Epithelial cell of esophagus (primary cell): ENCODE results near the gene USHBP1.

Source experiments
- DNase-seq: peaks from one replicate; pipeline ENCODE4 v3.0.0; 2010; ENCODE audit warnings: low read depth
- H3K4me3 ChIP-seq: 2 replicates; pipeline ENCODE4 v1.5.1; 2011; ENCODE audit warnings: mild to moderate bottlenecking, low read length, control low read depth
- CTCF ChIP-seq: IDR thresholded peaks from 2 replicates; pipeline ENCODE4 v1.5.1; 2011; ENCODE audit warnings: low read depth, mild to moderate bottlenecking, low read length, control low read depth, inconsistent platforms; ENCODE audit not compliant: insufficient read depth; ENCODE audit errors: missing control alignments

The USHBP1 gene

GRCh38 chr19:17235971-17236777 lies 28.4 kb downstream of the USHBP1 start:
- peak overlapping the region; percentile 53 for H3K4me3 ChIP-seq
- no peak for TF ChIP-seq CTCF
- DNase-seq, result peak; percentile 32

DNA sequence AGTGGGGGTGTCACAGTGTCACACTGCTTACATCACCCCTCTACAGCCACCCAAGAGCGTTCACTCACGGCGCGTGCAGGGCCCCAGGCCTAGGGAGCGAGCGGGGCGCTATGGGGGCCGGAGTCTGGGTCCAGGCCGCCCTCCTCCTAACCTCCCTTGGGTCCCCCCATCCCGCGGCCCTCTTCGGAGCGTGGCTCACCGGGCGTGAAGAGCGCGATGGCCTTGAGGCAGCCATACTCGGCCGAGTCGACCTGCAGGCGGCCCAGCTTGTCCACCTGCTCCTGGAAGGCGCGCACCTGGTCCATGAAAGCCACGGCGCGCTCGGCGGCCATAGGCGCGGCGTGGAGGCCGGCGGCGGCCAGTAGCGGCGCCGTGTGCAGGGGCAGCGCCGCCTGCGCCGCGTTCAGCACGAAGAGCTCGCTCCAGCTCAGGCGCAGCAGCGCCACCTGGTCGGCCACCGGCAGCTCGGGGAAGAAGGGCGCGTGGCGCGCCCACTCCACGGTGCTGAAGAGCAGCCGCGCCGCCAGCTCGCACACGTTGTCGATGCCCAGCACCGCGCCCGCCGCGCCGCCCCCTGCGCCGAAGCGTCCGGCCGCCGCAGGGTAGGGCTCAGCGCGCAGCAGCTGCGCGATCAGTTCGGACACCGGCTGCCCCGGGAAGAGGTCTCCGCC lies 29.1 kb downstream of the USHBP1 start:
- TF ChIP-seq CTCF, result peak; percentile 33
- peak; percentile 75 for DNase-seq
- peak overlapping the region; percentile 53 for H3K4me3 ChIP-seq

- peak; percentile 69 for DNase-seq
- peak overlapping the region; percentile 53 for H3K4me3 ChIP-seq
- no peak for TF ChIP-seq CTCF
These were observed 29.6 kb downstream of the USHBP1 start for GRCh38 chr19:17234911-17235299.

DNA sequence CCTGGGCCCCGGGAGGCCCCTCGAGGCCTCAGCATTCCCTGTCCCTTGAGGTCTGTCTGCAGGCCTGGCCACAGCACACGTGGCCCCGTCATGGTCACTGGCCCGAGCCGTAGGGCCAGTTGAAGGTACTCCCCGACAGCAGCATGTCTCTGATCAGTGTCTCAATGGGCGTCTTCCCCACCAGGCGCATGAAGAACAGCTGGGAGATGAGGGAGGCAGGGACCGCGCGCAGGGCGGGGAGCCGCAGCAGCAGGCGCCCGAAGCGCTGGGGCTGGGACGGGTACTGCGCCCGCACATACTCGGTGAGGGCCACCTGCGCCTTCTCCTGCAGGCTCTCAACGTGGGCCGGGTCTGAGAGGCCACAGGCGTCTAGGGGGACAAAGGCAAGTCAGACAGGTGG lies 32.3 kb downstream of the USHBP1 start:
- H3K4me3 ChIP-seq, result no peak overlapping the region
- no peak for DNase-seq
- TF ChIP-seq CTCF, result no peak

GRCh38 chr19:17229890-17230289 lies 34.7 kb downstream of the USHBP1 start:
- no peak for TF ChIP-seq CTCF
- no peak overlapping the region for H3K4me3 ChIP-seq
- no peak for DNase-seq

DNA sequence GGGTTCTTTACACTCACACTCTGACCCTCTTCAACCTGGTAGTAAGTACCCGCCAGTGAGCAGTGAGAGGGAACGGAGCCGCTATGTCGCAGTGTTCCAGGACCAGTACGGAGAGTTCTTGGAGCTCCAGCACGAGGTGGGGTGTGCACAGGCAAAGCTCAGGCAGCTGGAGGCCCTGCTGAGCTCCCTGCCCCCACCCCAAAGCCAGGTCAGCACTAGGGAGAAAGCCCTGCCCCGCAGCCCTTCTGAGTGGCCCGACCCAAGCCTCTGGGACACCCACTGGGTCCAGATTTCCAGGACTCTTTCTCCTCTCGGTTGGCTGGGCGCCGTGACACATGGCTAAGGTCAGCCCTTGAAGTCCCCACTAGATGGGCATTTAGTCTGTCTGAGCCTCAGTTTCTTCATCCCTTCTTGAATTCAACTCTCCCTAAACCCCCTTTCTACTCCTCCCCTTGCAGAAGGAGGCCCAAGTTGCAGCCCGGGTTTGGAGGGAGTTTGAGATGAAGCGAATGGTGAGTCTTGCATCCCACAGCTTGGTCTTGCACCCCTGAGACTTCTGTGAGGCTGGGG lies 36.7 kb downstream of the USHBP1 start:
- no peak overlapping the region for H3K4me3 ChIP-seq
- no peak for TF ChIP-seq CTCF
- no peak for DNase-seq
